Measurements from ENCODE around the gene CACNA1H.

CACNA1H gene

DNA sequence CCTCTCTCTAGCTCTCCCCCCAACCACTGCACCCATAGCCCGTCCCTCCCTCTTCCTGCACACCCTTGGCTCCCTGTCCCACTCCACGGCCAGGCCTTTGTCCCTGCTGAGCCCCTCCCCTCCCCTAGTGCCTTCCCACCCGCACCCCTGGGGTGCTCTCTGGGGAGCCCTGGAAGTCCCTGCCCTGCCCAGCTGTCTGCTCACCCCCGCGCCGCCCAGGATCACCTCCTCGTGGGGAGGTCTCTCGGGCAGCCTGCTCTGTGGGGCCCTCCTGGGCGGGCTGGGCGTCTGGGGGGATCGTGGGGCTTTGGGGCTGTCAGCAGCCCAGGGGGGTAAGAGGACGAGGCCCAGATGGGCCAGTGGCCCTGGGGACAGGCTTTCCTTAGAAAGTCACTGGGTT is 18.1 kb downstream of the CACNA1H start:
- in situ Hi-C loops (cut with MboI; ENCODE audit: low sequenced_read_pairs): no loop called here

GRCh38 chr16:1171854-1172428 is 19.0 kb downstream of the CACNA1H start:
- in situ Hi-C loops (cut with MboI; ENCODE audit: low sequenced_read_pairs): no loop called here

DNA sequence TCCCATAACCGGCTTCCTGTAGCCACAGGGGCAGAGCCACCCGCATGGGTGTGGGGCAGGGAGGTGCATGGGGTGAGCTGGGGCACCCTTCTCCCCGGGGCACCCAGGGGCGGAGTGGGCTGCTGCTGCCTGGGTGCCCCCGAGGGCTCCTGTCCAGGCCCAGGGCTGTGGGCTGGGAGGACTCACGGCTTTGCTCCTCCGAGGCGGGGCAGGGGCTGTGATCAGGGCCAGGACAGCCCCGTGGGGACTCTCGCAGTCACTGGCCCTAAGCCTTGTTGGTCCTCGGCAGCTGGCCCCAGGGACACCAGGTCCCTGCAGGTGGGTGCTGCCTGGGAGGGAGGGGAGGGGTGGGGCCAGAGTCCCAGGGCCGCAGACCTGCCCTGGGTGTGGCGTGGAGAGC is 19.7 kb downstream of the CACNA1H start:
- in situ Hi-C loops (cut with MboI; ENCODE audit: low sequenced_read_pairs): no loop called here

DNA sequence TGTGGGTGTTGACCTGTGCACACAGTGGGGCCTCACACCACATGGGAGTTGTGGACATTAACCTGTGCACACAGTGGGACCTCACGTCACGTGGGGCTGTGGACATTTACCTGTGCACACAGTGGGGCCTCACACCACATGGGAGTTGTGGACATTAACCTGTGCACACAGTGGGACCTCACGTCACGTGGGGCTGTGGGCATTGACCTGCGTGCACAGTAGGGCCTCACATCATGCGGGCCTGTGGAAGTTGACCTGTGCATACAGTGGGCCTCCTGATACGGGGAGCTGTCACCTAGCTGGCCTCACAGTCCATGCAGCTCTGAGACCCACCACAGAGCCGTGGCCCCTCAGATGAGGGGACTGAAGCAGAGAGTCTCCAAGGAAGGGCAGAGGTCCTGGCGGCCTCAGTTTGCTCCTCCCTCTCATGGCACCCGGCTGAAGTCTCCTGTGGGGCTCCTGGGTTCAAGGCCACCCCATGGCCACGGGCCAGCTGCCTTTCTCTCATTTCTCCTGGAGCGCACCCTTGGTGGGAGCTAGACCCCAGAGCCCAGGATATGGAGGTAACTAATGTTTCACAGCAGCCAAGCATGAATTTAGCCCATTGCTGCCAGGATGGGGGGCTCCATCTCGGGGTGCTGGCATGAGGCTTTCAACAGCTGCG is 21.0 kb downstream of the CACNA1H start:
- in situ Hi-C loops (cut with MboI; ENCODE audit: low sequenced_read_pairs): no loop called here

GRCh38 chr16:1174477-1175357 is 21.8 kb downstream of the CACNA1H start:
- in situ Hi-C loops (cut with MboI; ENCODE audit: low sequenced_read_pairs): no loop called here

DNA sequence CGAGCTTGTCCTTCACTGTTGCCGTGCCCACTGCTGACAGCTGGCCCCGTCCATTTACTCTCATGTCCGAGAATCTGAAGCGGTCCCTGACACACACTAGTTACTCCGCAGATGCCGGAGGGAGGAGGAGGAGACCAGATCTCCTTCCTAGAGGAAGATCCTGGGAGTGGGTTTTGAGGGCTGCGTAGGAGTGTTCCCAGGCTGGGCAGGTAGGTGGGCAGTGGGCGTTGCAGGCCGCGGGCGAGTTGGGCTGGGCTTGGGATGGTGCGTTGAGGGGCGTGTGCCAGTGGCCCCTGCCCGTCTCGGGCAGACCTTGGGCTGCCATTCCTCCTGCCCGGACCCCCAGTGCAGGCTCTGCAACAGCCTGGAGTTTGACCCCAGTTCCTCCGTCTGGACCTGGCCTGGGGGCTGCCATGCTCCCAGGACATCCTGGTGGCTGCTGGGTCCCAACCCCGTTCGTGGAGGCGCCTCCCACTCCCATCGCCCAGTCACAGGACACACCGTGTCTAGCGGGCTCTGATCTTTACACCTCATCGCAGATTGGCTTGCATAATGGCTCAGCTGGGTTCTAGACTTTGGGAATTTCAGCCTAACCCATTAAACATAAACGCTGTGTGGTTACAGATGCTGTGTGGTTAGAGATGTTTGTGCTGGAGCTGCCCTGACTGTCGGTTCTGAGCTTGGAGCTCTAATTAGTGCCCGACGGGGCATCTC is 22.8 kb downstream of the CACNA1H start:
- in situ Hi-C loops (cut with MboI; ENCODE audit: low sequenced_read_pairs): no loop called here

GRCh38 chr16:1176280-1176897 is 23.5 kb downstream of the CACNA1H start:
- in situ Hi-C loops (cut with MboI; ENCODE audit: low sequenced_read_pairs): no loop called here

GRCh38 chr16:1177053-1177452 is 24.1 kb downstream of the CACNA1H start:
- in situ Hi-C loops (cut with MboI; ENCODE audit: low sequenced_read_pairs): no loop called here

GRCh38 chr16:1177750-1178149 is 24.8 kb downstream of the CACNA1H start:
- in situ Hi-C loops (cut with MboI; ENCODE audit: low sequenced_read_pairs): no loop called here

GRCh38 chr16:1178295-1178910 is 25.5 kb downstream of the CACNA1H start:
- in situ Hi-C loops (cut with MboI; ENCODE audit: low sequenced_read_pairs): no loop called here

DNA sequence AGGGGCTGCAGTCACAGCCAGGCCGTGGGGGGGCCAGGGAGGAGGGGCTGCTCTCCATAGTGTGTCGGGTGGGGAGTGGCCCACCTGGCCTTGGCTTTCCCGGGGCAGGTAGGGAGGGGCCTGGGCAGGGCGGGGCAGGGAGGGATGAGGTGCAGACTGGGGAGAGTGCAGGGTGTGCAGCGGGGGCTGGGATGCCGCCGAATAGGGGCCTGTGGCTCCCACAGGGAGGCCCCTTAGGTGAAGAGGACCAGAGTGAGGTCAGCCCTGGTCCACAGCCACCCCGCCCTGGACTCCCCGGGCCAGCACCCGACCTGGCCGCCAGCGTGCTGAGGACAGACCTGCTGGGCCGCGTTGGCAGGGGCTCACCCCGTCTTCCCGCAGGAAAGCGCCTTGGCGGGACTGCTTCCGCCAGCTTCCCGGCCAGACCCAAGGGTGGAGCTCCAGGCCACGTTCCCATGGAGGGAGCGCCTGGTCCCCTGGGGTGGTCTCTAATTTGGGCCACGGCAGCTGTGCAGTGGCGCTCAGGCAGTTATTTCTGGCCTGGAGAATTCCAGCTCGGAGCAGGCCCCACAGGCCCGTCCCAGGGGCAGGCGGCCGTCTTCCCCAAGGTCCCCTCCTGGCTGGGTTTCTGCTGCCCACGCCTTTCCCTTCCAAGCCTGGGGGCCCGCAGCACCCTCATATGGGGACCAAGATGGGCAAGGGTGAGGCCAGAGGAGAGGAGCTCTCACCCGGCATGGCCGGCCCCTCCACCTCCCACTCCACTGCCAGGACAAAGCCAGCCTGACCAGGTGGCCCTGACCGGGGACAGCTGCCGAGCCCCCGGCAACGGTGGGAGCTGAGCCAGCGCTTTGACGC is 27.9 kb downstream of the CACNA1H start:
- in situ Hi-C loops (cut with MboI; ENCODE audit: low sequenced_read_pairs): no loop called here

GRCh38 chr16:1181404-1182315 is 28.8 kb downstream of the CACNA1H start:
- in situ Hi-C loops (cut with MboI; ENCODE audit: low sequenced_read_pairs): no loop called here

DNA sequence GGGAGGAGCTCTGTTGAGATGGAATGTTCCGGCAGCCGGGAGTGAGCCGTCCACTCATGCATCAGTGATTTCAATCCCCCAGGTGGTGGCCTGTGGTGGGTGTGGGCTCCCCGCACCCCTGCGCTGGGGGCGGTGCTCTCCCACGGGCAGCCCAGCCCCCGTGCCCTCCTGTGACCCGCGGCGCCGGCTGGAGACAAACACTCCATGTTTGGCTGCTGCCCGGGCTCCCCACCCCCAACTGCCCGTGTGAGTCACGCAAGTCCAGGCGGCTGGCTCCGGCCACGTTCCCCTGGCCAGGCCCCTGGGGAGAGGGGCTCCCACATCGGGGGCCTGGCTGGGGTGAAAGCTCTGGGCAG is 29.4 kb downstream of the CACNA1H start:
- in situ Hi-C loops (cut with MboI; ENCODE audit: low sequenced_read_pairs): no loop called here

DNA sequence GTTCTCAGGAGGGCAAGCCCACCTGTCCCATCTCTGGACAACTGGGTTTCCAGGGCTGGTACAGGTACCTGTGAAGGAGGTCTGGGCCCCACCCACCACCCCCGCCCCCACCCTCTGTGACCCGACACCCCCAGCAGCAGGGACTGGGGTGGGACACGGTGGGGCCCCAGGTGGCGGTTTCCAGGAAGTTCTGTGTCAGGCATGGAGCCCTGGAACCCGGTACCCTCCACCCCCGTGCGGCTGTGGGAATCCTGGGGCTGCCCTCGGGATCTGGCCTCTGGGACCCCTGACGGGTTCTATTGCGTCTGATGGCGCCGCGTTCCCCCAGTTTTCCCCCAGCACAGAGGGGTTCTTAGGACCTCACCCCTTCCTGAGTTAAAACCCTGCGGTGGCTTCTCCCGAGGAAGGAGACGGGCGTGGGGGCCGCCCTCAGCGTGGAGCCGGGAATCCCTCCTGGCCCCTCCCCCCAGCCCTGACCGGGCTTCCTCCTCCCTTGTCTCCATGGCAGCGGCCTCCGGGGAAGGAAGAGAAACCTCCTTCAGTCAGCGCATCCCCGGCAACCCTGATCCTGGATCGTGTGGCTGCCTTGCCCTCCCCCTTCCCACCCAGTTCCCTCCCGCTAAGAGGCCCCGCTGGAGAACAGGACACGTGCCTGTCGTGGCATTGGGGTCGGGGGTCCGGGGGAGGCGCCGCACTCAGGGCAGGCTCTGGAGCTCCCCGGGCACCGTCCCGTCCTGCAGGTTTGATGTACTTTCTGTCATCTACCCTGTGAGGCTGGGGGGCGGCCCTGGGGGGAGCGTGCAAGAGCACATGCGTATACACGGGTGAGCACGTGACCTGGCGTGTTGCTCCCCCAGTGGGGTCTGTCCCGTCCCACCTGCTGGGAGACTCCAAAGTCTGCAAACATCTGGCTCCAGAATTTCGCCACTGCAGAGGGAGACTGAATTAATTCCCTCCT is 30.3 kb downstream of the CACNA1H start:
- in situ Hi-C loops (cut with MboI; ENCODE audit: low sequenced_read_pairs): no loop called here

- in situ Hi-C loops (cut with MboI; ENCODE audit: low sequenced_read_pairs): no loop called here
Observed at GRCh38 chr16:1184156-1184868, 31.4 kb downstream of the CACNA1H start.

DNA sequence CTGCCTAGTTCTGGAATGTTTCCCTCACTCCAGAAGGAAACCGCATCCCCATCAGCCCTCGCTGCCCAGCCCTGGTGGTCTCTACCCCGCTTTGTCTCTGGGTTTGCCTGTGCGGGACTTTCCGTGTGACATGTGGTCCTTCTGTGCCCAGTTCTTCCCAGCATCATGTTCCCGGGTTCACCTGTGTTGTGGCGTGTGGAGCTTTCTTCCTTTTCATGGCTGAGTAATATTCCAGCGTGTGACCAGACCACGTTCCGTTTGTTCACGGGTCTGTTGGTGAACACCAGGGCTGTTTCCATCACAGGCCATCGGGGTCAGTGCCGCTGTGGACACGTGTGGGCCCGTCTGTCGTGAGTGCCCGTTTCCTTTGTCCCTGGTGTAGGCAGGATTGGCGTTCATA is 32.1 kb downstream of the CACNA1H start:
- in situ Hi-C loops (cut with MboI; ENCODE audit: low sequenced_read_pairs): no loop called here
